ENCODE data around the gene ARHGAP19.

The ARHGAP19 gene

GRCh38 chr10:97318772-97319651 is 26.6 kb upstream of the ARHGAP19 start, which contains the start of gene FRAT1:
Gene FRAT1, plus strand, starts transcription at chr10:97319271. Its CDS starts 183 bp downstream, at chr10:97319454.
- Histone ChIP-seq H3K27ac (ENCODE audit: low read depth, low read length) (peak within 1 kb of the TSS; percentile 99), H3K36me3 (ENCODE audit: control insufficient read depth, insufficient read depth, low read length) (no peaks in the 10 kb centered on the region), H3K4me3 (ENCODE audit: low read length) (peak within 1 kb of the TSS; percentile 73), H3K9ac (ENCODE audit: low read length) (peak within 1 kb of the TSS; percentile 98), H3K4me1 (ENCODE audit: control insufficient read depth, insufficient read depth, low read length) (peaks cover 7% of the 10 kb centered on the region), H3K27me3 (ENCODE audit: control insufficient read depth, insufficient read depth, low read length) (no peaks in the 10 kb centered on the region)

GRCh38 chr10:97314671-97315070 is 22.2 kb upstream of the ARHGAP19 start:
- Histone ChIP-seq H3K4me3 (ENCODE audit: low read length) (no peak overlapping the region), H3K27me3 (ENCODE audit: control insufficient read depth, insufficient read depth, low read length) (no peaks in the 10 kb centered on the region), H3K27ac (ENCODE audit: low read depth, low read length) (no peak overlapping the region), H3K4me1 (ENCODE audit: control insufficient read depth, insufficient read depth, low read length) (no peaks in the 10 kb centered on the region), H3K9ac (ENCODE audit: low read length) (no peak overlapping the region), H3K36me3 (ENCODE audit: control insufficient read depth, insufficient read depth, low read length) (no peaks in the 10 kb centered on the region)

- no peak overlapping the region for H3K4me3 ChIP-seq (ENCODE audit: low read length)
- H3K27me3 ChIP-seq (ENCODE audit: control insufficient read depth, insufficient read depth, low read length): no peaks in the 10 kb centered on the region
- no peak overlapping the region for H3K9ac ChIP-seq (ENCODE audit: low read length)
- H3K36me3 ChIP-seq (ENCODE audit: control insufficient read depth, insufficient read depth, low read length): no peaks in the 10 kb centered on the region
- no peaks in the 10 kb centered on the region for H3K4me1 ChIP-seq (ENCODE audit: control insufficient read depth, insufficient read depth, low read length)
- H3K27ac ChIP-seq (ENCODE audit: low read depth, low read length): no peak overlapping the region
Observed at GRCh38 chr10:97312897-97313296, 20.5 kb upstream of the ARHGAP19 start.

- no peaks in the 10 kb centered on the region for H3K4me1 ChIP-seq (ENCODE audit: control insufficient read depth, insufficient read depth, low read length)
- no peak overlapping the region for H3K4me3 ChIP-seq (ENCODE audit: low read length)
- no peaks in the 10 kb centered on the region for H3K36me3 ChIP-seq (ENCODE audit: control insufficient read depth, insufficient read depth, low read length)
- no peaks in the 10 kb centered on the region for H3K27me3 ChIP-seq (ENCODE audit: control insufficient read depth, insufficient read depth, low read length)
- H3K27ac ChIP-seq (ENCODE audit: low read depth, low read length): no peak overlapping the region
- no peak overlapping the region for H3K9ac ChIP-seq (ENCODE audit: low read length)
Observed at GRCh38 chr10:97311111-97311626, 18.7 kb upstream of the ARHGAP19 start.

GRCh38 chr10:97307866-97308780 is 15.7 kb upstream of the ARHGAP19 start:
- H3K27me3 ChIP-seq (ENCODE audit: control insufficient read depth, insufficient read depth, low read length): no peaks in the 10 kb centered on the region
- H3K27ac ChIP-seq (ENCODE audit: low read depth, low read length): no peak overlapping the region
- no peak overlapping the region for H3K9ac ChIP-seq (ENCODE audit: low read length)
- H3K4me3 ChIP-seq (ENCODE audit: low read length): no peak overlapping the region
- H3K36me3 ChIP-seq (ENCODE audit: control insufficient read depth, insufficient read depth, low read length): no peaks in the 10 kb centered on the region
- H3K4me1 ChIP-seq (ENCODE audit: control insufficient read depth, insufficient read depth, low read length): no peaks in the 10 kb centered on the region

- H3K27me3 ChIP-seq (ENCODE audit: control insufficient read depth, insufficient read depth, low read length): no peaks in the 10 kb centered on the region
- no peak overlapping the region for H3K9ac ChIP-seq (ENCODE audit: low read length)
- no peak overlapping the region for H3K4me3 ChIP-seq (ENCODE audit: low read length)
- H3K4me1 ChIP-seq (ENCODE audit: control insufficient read depth, insufficient read depth, low read length): no peaks in the 10 kb centered on the region
- no peak overlapping the region for H3K27ac ChIP-seq (ENCODE audit: low read depth, low read length)
- no peaks in the 10 kb centered on the region for H3K36me3 ChIP-seq (ENCODE audit: control insufficient read depth, insufficient read depth, low read length)
Observed at GRCh38 chr10:97307441-97307840, 15.0 kb upstream of the ARHGAP19 start.

- Histone ChIP-seq H3K9ac (ENCODE audit: low read length) (no peak overlapping the region), H3K27me3 (ENCODE audit: control insufficient read depth, insufficient read depth, low read length) (no peaks in the 10 kb centered on the region), H3K27ac (ENCODE audit: low read depth, low read length) (no peak overlapping the region)
Observed at GRCh38 chr10:97302088-97302791, 9.8 kb upstream of the ARHGAP19 start.

GRCh38 chr10:97300980-97301379 is 8.5 kb upstream of the ARHGAP19 start:
- no peak overlapping the region for H3K4me3 ChIP-seq (ENCODE audit: low read length)
- no peaks in the 10 kb centered on the region for H3K27me3 ChIP-seq (ENCODE audit: control insufficient read depth, insufficient read depth, low read length)
- H3K9ac ChIP-seq (ENCODE audit: low read length): no peak overlapping the region
- H3K36me3 ChIP-seq (ENCODE audit: control insufficient read depth, insufficient read depth, low read length): no peaks in the 10 kb centered on the region
- H3K27ac ChIP-seq (ENCODE audit: low read depth, low read length): no peak overlapping the region
- no peaks in the 10 kb centered on the region for H3K4me1 ChIP-seq (ENCODE audit: control insufficient read depth, insufficient read depth, low read length)

More at GRCh38 chr10:97302088-97302791, 9.8 kb upstream of the ARHGAP19 start:
- Histone ChIP-seq H3K36me3 (ENCODE audit: control insufficient read depth, insufficient read depth, low read length) (no peaks in the 10 kb centered on the region), H3K4me1 (ENCODE audit: control insufficient read depth, insufficient read depth, low read length) (no peaks in the 10 kb centered on the region), H3K4me3 (ENCODE audit: low read length) (no peak overlapping the region)

GRCh38 chr10:97298223-97298571 is 5.8 kb upstream of the ARHGAP19 start:
- Histone ChIP-seq H3K4me1 (ENCODE audit: control insufficient read depth, insufficient read depth, low read length) (no peaks in the 10 kb centered on the region), H3K27ac (ENCODE audit: low read depth, low read length) (no peak overlapping the region), H3K36me3 (ENCODE audit: control insufficient read depth, insufficient read depth, low read length) (no peaks in the 10 kb centered on the region), H3K4me3 (ENCODE audit: low read length) (no peak overlapping the region), H3K27me3 (ENCODE audit: control insufficient read depth, insufficient read depth, low read length) (no peaks in the 10 kb centered on the region), H3K9ac (ENCODE audit: low read length) (no peak overlapping the region)

- Histone ChIP-seq H3K27ac (ENCODE audit: low read depth, low read length) (no peak overlapping the region), H3K4me3 (ENCODE audit: low read length) (no peak overlapping the region), H3K36me3 (ENCODE audit: control insufficient read depth, insufficient read depth, low read length) (no peaks in the 10 kb centered on the region), H3K9ac (ENCODE audit: low read length) (no peak overlapping the region), H3K4me1 (ENCODE audit: control insufficient read depth, insufficient read depth, low read length) (no peaks in the 10 kb centered on the region), H3K27me3 (ENCODE audit: control insufficient read depth, insufficient read depth, low read length) (no peaks in the 10 kb centered on the region)
Observed at GRCh38 chr10:97297556-97298222, 5.3 kb upstream of the ARHGAP19 start.

- no peaks in the 10 kb centered on the region for H3K4me1 ChIP-seq (ENCODE audit: control insufficient read depth, insufficient read depth, low read length)
- no peak overlapping the region for H3K9ac ChIP-seq (ENCODE audit: low read length)
- H3K4me3 ChIP-seq (ENCODE audit: low read length): no peak overlapping the region
- no peaks in the 10 kb centered on the region for H3K36me3 ChIP-seq (ENCODE audit: control insufficient read depth, insufficient read depth, low read length)
- H3K27me3 ChIP-seq (ENCODE audit: control insufficient read depth, insufficient read depth, low read length): no peaks in the 10 kb centered on the region
- H3K27ac ChIP-seq (ENCODE audit: low read depth, low read length): no peak overlapping the region
Observed at GRCh38 chr10:97292862-97293198, 393 bp upstream of the ARHGAP19 start.

All from rectal smooth muscle tissue (tissue), 1 donor.